ENCODE results near the gene RXRG. TPM values are rescaled to one million over a fixed set of nuclear protein-coding genes. Genes with fewer than 3 reads are reported as not detected.

Gene RXRG
- total and polyA plus RNA-seq, 2 donors (not counting 1 experiment from before 2014, with no cell fraction given): under 0.01 to 0.31 TPM

DNA sequence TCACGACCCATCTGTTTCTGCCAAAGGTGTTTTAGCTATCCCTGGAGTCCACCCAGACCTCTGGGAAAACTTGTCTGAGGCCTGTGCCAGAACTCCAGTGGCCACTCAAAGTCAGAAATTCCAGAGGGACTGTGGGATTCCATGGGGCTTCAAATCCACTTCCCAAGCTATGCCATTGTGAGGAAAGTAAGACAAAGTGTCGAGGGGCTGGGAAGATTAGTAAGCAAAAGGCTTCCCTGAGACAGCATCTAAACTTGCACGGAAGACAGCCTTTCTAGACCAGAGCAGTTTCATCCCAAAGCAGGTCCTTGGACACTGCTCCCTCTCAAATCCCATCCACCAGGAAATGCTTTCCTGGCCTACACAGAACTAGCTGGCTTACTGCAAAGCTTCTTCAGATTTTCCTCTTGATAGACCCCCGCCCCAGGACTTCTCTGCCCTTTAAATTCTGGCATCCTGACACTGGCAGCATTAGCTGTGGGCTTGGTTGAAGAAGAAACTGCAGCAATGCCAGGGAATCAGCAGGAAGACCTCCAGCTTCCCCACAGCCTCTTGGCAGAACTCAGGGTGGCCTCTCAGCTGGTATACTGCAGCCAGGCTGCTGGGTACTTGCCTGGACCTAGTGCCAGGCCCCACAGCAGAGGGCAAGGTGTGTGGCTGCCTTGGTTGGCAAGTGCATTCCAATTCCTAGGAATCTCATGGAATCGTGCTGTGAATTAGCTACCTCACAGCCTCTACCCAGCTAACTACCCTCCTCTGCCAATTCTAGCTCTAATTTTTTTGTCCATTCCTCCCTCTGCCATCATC lies 61.1 kb downstream of the RXRG start:
- peak in 1 of 2 donors; percentile 5 for DNase-seq (ENCODE audit: low read depth in 2 of 2)
- no peaks in the 10 kb centered on the region for H3K36me3 ChIP-seq (ENCODE audit: control insufficient read depth, insufficient read depth, low read length)
- no peak overlapping the region for H2AFZ ChIP-seq (ENCODE audit: low read length)
- no peak overlapping the region for H3K4me3 ChIP-seq (replicated peaks in 1 of 4; ENCODE audit: control extremely low read depth in 1 of 4, insufficient read depth in 1 of 4, low read depth in 3 of 4, low read length in 4 of 4)
- no peaks in the 10 kb centered on the region for H3K27me3 ChIP-seq (ENCODE audit: control insufficient read depth, insufficient read depth, low read length)
- H3K4me1 ChIP-seq (ENCODE audit: control insufficient read depth, extremely low read depth, insufficient read depth, low read length): no peaks in the 10 kb centered on the region
- H3K79me2 ChIP-seq (ENCODE audit: control insufficient read depth, insufficient read depth, low read length): no peaks in the 10 kb centered on the region
- H3K9ac ChIP-seq (ENCODE audit: insufficient read depth, low read length): no peak overlapping the region
- TF ChIP-seq EZH2 (IDR thresholded peaks at IDR 0.05; ENCODE audit: low read length, missing control alignments): no peak
- TF ChIP-seq, protein P1, sequence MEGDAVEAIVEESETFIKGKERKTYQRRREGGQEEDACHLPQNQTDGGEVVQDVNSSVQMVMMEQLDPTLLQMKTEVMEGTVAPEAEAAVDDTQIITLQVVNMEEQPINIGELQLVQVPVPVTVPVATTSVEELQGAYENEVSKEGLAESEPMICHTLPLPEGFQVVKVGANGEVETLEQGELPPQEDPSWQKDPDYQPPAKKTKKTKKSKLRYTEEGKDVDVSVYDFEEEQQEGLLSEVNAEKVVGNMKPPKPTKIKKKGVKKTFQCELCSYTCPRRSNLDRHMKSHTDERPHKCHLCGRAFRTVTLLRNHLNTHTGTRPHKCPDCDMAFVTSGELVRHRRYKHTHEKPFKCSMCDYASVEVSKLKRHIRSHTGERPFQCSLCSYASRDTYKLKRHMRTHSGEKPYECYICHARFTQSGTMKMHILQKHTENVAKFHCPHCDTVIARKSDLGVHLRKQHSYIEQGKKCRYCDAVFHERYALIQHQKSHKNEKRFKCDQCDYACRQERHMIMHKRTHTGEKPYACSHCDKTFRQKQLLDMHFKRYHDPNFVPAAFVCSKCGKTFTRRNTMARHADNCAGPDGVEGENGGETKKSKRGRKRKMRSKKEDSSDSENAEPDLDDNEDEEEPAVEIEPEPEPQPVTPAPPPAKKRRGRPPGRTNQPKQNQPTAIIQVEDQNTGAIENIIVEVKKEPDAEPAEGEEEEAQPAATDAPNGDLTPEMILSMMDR (conservative IDR thresholded peaks at IDR 0.05 in 1 of 2, IDR thresholded peaks at IDR 0.05 in 1 of 2; ENCODE audit: low read depth in 1 of 2, low read length in 2 of 2): no peak
- no peak overlapping the region for H3K27ac ChIP-seq (ENCODE audit: insufficient read depth, low read length)
- no peaks in the 10 kb centered on the region for H3K9me3 ChIP-seq (ENCODE audit: control insufficient read depth, insufficient read depth, low read depth, low read length)
- H4K20me1 ChIP-seq (ENCODE audit: control insufficient read depth, extremely low read depth, insufficient read depth, low read length): no peaks in the 10 kb centered on the region
- H3K4me2 ChIP-seq (ENCODE audit: extremely low read depth, insufficient read depth, low read length): no peak overlapping the region

- Histone ChIP-seq H3K27me3 (ENCODE audit: control insufficient read depth, insufficient read depth, low read length) (no peaks in the 10 kb centered on the region), H4K20me1 (ENCODE audit: control insufficient read depth, extremely low read depth, insufficient read depth, low read length) (no peaks in the 10 kb centered on the region), H3K4me1 (ENCODE audit: control insufficient read depth, extremely low read depth, insufficient read depth, low read length) (no peaks in the 10 kb centered on the region), H3K9ac (ENCODE audit: insufficient read depth, low read length) (no peak overlapping the region), H3K79me2 (ENCODE audit: control insufficient read depth, insufficient read depth, low read length) (no peaks in the 10 kb centered on the region), H3K27ac (ENCODE audit: insufficient read depth, low read length) (no peak overlapping the region), H3K4me2 (ENCODE audit: extremely low read depth, insufficient read depth, low read length) (no peak overlapping the region), H3K4me3 (replicated peaks in 1 of 4; ENCODE audit: control extremely low read depth in 1 of 4, insufficient read depth in 1 of 4, low read depth in 3 of 4, low read length in 4 of 4) (no peak overlapping the region), H2AFZ (ENCODE audit: low read length) (no peak overlapping the region), H3K36me3 (ENCODE audit: control insufficient read depth, insufficient read depth, low read length) (no peaks in the 10 kb centered on the region), H3K9me3 (ENCODE audit: control insufficient read depth, insufficient read depth, low read depth, low read length) (no peaks in the 10 kb centered on the region)
- TF ChIP-seq, protein P1 (conservative IDR thresholded peaks at IDR 0.05 in 1 of 2, IDR thresholded peaks at IDR 0.05 in 1 of 2; ENCODE audit: low read depth in 1 of 2, low read length in 2 of 2): no peak
- TF ChIP-seq EZH2 (IDR thresholded peaks at IDR 0.05; ENCODE audit: low read length, missing control alignments): no peak
- DNase-seq (ENCODE audit: low read depth in 2 of 2): peak; percentile 40 to 82
Observed at GRCh38 chr1:165383067-165383466, 61.9 kb downstream of the RXRG start.

- H3K79me2 ChIP-seq (ENCODE audit: control insufficient read depth, insufficient read depth, low read length): no peaks in the 10 kb centered on the region
- peak in 1 of 2 donors; percentile 60 for DNase-seq (ENCODE audit: low read depth in 2 of 2)
- no peaks in the 10 kb centered on the region for H3K27me3 ChIP-seq (ENCODE audit: control insufficient read depth, insufficient read depth, low read length)
- H3K4me1 ChIP-seq (ENCODE audit: control insufficient read depth, extremely low read depth, insufficient read depth, low read length): no peaks in the 10 kb centered on the region
- H2AFZ ChIP-seq (ENCODE audit: low read length): no peak overlapping the region
- H3K36me3 ChIP-seq (ENCODE audit: control insufficient read depth, insufficient read depth, low read length): no peaks in the 10 kb centered on the region
- no peak overlapping the region for H3K27ac ChIP-seq (ENCODE audit: insufficient read depth, low read length)
- no peak overlapping the region for H3K9ac ChIP-seq (ENCODE audit: insufficient read depth, low read length)
- TF ChIP-seq EZH2 (IDR thresholded peaks at IDR 0.05; ENCODE audit: low read length, missing control alignments): no peak
- TF ChIP-seq, protein P1 (conservative IDR thresholded peaks at IDR 0.05 in 1 of 2, IDR thresholded peaks at IDR 0.05 in 1 of 2; ENCODE audit: low read depth in 1 of 2, low read length in 2 of 2): no peak
- H3K4me3 ChIP-seq (replicated peaks in 1 of 4; ENCODE audit: control extremely low read depth in 1 of 4, insufficient read depth in 1 of 4, low read depth in 3 of 4, low read length in 4 of 4): no peak overlapping the region
- H3K9me3 ChIP-seq (ENCODE audit: control insufficient read depth, insufficient read depth, low read depth, low read length): no peaks in the 10 kb centered on the region
- no peak overlapping the region for H3K4me2 ChIP-seq (ENCODE audit: extremely low read depth, insufficient read depth, low read length)
- H4K20me1 ChIP-seq (ENCODE audit: control insufficient read depth, extremely low read depth, insufficient read depth, low read length): no peaks in the 10 kb centered on the region
Observed at GRCh38 chr1:165381745-165382505, 63.0 kb downstream of the RXRG start.

All from fibroblast of lung (primary cell).